Posterior vena cava (tissue), 2 donors: Measurements from ENCODE around the gene RPL5. TPM values are rescaled to one million over a fixed set of nuclear protein-coding genes. Genes with fewer than 3 reads are reported as not detected.

Source experiments
- DNase-seq: peaks from one replicate; pipeline ENCODE4 v3.0.0-alpha.2; 2020; ENCODE audit warnings: low spot score
- intact Hi-C, 2 donors: fragments of 100-400 bp; cut with DNase I; formaldehyde crosslinking; loops; one replicate each; pipeline versions ENCODE4 v1.14.1 to v1.14.2; 2022 to 2023
- total RNA-seq, 2 donors: library from RNA; stranded (reverse); fragmentation: NEBNext Ultra II Directional; extraction: Animal tissue kit (Norgen Biotek cat#: 25700); gene quantifications; one replicate each; pipeline ENCODE4 v1.2.1, GENCODE V29; 2021
- donor health status: DM: yes; HTN: yes; CAD: no.
- donor health status: DM: yes; HTN: yes; CAD: no.

The RPL5 gene
- total RNA-seq, 2 donors from 2014 or later, result 735 to 805 TPM

DNA sequence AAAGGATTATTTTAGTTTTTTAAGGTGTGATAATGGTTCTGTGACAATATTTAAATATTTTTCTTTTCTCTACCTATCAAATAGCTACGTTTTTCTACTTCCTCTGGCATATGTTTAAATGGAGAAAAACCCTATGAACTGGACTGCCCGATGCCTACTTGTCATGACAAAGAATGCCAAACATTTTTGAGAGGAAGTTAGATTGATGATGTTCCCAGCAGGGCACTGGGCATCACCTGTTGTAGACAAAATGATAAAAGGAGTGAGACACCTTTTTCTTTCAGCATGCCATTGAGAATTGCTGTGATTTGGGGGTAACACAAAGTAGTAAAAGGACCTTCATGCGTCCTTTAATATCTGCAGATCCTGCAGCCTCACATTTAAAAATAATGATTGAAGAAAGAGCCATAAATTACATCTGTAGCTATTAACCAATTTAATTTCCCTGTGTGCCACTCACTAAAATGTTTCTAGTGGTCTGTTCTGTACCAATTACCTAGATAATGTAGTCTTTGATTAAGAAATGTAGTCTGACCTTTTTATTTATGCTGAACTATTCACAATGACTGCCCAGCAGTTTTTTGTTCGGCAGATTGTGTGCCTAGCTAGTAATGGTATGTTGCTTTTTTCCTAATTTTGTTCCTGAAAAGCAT is 47.6 kb downstream of the RPL5 start:
- no peak for DNase-seq
- intact Hi-C loops, result no loop called here

DNA sequence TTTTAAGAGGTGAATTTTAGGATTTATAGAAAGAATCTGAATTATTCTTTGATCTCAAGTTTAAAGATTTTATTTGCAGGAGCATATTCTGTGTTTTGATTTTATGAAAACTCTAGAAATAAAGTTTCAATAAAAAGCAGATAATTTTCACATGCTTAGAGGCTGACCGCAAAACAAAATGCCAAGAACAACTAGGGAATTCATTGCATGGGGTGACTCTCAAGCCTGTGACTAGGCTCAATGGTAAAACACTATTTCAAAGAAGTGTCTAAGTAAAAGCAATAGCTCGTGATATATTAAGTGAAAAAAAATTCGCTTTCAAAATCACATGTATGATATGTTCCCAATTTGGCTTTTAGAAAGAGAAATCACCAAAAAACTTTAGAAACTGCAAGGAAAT is 49.6 kb downstream of the RPL5 start:
- no peak for DNase-seq
- intact Hi-C loops, result no loop called here

DNA sequence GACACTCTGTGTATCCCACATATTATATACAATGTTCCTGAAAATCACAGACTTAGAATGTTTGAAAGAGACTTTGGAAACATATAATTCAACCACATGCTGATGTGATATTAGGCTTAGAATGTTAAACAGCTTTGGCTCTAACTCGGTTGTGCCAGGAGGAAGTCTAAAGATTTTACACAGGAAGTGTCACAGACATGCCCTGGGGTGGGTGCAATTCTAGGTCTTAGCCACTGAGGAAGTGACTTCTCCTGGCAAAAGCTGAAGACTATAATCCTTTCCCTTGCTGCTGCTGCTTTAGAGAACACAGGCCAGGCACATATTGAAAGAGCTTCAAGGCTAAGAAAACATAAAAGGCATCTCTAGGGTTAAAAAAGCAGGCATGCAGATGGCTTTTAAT is 51.0 kb downstream of the RPL5 start:
- no peak for DNase-seq
- intact Hi-C loops, result no loop called here

DNA sequence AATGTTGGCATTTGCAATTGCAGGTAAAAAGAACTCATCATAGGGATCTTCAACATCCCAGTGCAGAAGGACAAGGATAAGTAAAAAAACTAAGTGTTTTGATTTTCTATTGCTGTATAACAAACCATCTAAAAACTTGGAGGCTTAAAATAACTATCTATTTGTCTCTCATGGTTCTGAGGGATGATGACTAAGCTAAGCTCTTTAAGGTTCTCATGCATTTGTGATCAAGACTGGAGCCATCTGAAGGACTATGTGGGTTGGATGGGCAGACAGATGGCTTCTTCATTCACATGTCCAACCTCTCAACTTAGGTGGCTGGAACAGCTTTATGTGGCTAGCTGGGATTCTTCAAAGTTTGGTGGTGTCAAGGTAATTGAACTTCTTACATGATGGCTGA is 51.5 kb downstream of the RPL5 start:
- DNase-seq, result no peak
- intact Hi-C loops, result no loop called here

DNA sequence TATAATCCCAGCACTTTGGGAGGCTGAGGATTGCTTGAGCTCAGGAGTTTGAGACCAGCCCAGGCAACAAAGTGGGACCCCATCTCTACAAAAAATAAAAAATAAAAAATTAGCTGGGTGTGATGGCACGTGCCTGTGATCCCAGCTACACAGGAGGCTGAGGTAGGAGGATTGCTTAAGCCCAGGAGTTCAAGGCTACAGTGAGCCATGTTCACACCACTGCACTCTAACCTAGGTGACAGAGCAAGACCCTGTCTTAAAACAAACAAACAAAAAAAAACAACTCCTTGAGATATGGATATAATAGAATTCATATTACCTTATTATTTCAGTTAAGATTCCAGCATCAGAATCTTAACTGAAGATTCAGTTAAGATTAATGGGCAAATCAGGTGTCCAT is 52.4 kb downstream of the RPL5 start:
- intact Hi-C loops, result no loop called here
- DNase-seq, result no peak

DNA sequence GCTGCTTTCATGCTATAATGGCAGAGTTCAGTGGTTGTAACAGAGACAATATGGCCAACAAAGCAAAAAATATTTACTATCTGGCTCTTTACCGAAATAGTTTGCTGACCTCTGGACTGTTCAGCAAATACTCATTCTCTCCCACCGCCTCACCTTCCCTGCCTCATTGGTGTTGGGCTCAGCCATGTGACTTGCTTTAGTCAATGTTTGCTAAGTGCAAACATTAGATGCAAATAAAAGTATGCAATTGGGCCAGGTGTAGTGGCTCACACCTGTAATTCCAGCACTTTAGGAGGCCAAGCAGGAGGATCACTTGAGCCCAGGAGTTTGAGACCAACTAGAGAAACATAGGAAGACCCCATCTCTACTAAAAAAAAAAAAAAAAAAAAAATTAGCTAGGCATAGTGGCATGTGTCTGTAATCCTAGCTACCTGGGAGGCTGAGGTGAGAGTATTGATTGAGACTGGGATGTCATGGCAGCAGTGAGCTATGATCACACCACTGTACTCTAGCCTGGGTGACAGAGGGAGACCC is 55.1 kb downstream of the RPL5 start:
- no peak for DNase-seq
- intact Hi-C loops, result no loop called here

DNA sequence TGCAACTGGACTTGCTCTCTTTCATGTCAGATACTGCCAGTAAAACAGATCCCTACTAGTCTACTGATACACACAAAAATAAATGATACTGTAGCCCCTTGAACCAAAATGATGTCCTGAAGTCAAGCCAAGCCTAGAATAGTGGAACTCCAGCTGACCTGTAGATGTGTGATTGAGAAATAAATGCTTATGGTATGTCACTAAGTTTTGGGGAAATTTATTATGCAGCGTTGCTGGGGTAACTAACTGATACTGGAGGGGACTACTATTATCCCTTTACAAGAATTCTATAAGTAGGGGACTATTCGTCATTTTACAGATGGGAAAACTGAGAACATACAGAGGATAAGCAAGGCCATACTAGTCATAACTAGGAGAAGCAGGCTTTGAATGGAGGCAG is 55.6 kb downstream of the RPL5 start:
- intact Hi-C loops, result no loop called here
- no peak for DNase-seq

Other genes starting within 250 kb of the RPL5 start
- 10 to 100 TPM; 47.4 to 54.3 TPM for gene EVI5, start 46.9 kb upstream of the RPL5 start, total RNA-seq
- gene DIPK1A, start 129.4 kb downstream of the RPL5 start, total RNA-seq, result 10 to 100 TPM; 18.6 to 25.9 TPM
- gene MTF2, start 247.2 kb downstream of the RPL5 start, total RNA-seq, result 10 to 100 TPM; 13.9 to 17.2 TPM